ENCODE results near the gene MICA.
"Not testable (repeated sequence)": the region's sequence is repeated elsewhere in the genome, so short reads cannot be mapped to it uniquely, and the experiment has no call there.

MICA gene

DNA sequence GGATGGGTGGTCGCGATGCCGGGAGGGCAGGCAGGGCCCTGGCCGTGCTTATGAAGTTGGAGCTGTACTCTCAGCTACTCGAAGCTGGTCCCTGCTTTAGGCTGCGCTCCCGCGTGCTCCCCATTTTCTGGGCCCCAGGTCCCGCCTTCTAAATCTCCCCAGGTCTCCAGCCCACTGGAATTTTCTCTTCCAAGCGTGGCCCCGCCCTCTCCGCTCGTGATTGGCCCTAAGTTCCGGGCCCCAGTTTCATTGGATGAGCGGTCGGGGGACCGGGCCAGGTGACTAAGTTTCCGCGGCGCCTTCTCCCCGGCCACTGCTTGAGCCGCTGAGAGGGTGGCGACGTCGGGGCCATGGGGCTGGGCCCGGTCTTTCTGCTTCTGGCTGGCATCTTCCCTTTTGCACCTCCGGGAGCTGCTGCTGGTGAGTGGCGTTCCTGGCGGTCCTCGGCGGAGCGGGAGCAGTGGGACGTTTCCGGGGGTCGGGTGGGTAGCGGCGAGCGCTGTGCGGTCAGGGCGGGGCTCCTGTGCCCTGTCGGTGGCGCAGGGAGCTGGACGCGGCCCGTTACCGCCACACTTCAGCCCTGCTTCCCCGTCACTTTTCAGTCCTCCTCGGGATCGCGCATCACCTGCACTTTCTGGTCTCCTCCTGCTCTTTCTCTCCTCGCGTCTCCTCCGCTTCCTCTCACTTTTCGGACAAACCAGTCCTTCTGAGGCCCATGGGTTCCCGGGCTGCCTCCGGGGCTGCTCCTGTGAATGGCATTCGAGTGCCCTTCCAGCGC is at the start of gene MICA:
Gene MICA, plus strand, starts transcription at position 313 of the 778 bp plus-strand sequence. Its CDS starts 38 bp downstream, at position 351.
- DNase-seq (ENCODE audit: low spot score) = peak; percentile 88

DNA sequence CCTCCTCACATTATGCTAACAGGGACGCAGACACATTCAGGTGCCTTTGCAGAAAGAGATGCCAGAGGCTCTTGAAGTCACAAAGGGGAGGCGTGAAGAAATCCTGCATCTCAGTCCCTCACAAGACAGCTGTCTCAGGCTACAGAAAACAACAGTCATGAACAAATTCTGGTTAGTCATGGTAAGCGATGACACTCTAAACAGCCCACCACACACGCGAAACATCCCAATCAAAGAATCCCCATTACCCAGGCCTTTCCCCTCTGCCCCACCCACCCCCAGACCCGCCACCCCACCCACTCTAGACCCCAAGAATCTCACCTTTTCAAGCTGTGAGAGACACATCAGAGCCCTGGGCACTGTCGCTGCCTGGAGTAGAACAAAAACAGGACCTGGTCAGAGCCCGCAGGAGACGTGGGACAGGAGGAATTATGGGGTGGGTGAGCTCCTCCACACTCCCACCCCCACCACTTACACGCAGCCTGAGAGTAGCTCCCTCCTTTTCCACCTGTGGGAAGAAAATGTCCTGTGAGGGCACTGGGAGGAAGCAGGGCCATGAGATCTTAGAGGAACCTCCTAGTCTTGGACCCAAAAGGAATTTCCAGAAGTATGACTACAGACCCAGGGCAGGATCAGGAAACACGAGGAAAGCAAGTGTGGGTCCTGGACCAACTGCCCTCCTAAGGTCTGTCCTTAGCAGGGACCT is 49.1 kb upstream of the MICA start:
- DNase-seq (ENCODE audit: low spot score) = no peak

DNA sequence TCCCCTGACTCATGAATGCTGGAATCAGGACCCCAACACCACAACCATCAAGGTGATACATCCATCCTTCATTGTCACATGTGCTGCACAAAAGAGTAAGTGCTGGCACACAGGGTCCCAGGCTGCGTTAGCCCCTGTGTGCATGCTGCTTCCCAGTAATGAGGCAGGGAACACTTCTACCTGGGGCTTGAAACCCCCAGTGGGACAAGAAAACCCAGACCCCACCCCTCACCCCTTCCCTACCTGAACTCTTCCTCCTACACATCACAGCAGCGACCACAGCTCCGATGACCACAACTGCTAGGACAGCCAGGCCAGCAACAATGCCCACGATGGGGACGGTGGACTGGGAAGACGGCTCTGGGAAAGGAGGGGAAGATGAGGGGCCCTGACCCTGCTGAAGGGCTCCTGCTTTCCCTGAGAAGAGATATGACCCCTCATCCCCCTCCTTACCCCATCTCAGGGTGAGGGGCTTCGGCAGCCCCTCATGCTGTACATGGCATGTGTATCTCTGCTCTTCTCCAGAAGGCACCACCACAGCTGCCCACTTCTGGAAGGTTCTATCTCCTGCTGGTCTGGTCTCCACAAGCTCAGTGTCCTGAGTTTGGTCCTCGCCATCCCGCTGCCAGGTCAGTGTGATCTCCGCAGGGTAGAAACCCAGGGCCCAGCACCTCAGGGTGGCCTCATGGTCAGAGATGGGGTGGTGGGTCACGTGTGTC is 48.4 kb upstream of the MICA start:
- DNase-seq (ENCODE audit: low spot score) = no peak

DNA sequence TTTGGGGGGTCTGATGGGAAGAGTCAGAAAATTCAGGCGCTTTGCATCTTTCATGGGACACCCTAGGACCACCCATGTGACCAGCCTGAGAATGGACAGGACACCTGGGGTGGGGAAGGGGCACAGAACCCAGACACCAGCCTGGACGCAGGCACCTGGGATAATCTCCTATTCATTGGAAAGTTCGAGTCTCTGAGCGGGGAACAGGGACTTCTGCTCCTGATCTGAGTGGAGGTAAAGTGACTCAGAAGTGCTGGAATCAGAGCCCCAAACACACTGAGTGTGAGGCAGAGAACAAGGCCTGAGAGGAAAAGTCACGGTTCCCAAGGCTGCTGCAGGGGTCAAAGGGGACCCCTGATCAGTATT is 47.8 kb upstream of the MICA start:
- no peak for DNase-seq (ENCODE audit: low spot score)

DNA sequence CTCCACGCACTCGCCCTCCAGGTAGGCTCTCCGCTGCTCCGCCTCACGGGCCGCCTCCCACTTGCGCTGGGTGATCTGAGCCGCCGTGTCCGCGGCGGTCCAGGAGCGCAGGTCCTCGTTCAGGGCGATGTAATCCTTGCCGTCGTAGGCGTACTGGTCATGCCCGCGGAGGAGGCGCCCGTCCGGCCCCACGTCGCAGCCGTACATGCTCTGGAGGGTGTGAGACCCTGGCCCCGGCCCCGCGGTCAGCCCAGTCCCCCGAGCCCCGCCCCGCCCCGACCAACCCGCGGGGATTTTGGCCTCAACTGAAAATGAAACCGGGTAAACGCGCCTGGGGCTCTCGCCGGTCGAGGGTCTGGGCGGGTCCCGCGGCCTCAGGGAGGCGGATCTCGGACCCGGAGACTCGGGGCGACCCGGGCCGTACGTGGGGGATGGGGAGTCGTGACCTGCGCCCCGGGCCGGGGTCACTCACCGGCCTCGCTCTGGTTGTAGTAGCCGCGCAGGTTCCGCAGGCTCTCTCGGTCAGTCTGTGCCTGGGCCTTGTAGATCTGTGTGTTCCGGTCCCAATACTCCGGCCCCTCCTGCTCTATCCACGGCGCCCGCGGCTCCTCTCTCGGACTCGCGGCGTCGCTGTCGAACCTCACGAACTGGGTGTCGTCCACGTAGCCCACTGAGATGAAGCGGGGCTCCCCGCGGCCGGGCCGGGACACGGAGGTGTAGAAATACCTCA is 47.0 kb upstream of the MICA start:
- no peak for DNase-seq (ENCODE audit: low spot score)

DNA sequence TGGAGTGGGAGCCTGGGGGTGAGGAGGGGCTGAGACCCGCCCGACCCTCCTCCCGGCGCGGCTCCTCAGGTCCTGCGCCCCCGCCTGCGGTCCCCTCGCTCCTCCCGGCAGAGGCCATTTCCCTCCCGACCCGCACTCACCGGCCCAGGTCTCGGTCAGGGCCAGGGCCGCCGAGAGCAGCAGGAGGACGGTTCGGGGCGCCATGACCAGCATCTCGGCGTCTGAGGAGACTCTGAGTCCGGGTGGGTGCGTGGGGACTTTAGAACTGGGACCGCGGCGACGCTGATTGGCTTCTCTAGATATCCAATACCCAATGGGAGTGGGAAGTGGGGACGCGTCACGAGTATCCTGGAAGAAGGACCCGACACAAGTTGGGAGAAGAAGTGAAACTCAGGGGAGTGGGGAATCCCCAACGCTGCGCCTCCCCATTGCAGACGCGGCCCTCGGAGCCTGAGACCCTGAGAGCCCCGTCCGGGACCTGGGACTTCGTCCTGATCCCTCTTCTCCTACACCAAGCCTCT is 46.4 kb upstream of the MICA start, which contains the start of gene HLA-B:
Gene HLA-B, minus strand, starts transcription at position 234 of the 521 bp plus-strand sequence. Its CDS starts 21 bp downstream, at position 213.
- peak; percentile 89 for DNase-seq (ENCODE audit: low spot score)

DNA sequence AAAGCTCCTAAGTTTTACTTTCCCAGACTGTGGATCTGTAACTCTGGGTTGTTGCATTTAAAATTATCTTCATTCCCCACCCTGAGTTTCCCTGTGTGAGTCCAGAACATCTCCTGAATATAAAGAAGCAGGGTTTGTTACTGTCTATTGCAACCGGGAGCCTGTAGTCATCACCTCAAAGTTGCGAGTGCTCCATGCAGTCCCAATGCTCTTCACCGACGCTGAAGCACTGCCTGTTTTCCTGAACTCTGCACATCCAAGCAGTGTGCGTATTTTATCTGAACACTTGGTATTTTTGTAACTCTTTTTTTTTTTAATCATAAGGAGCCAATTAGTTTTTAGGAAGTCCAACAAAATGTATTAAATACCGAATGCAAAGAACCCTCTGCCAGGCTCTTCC is 45.5 kb upstream of the MICA start:
- no peak for DNase-seq (ENCODE audit: low spot score)

DNA sequence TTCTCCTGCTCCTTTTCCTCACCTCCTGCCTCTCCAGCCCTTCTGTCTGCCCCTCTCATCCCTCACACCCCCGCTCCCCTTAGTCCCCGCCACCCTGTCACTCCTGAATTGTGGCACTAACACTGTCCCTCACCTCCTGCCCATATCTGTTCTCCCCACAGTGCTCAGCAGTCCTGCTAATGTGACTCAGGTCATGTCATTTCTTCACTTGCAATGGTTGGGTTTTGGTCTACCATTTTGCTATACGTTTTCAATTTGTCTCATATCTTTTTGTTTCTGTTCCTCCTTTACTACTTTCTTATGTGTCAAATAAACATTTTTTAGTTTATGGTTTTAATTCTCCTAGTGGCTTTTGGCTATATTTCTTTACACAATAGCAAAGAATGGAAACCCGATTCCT is 45.1 kb upstream of the MICA start:
- no peak for DNase-seq (ENCODE audit: low spot score)

DNA sequence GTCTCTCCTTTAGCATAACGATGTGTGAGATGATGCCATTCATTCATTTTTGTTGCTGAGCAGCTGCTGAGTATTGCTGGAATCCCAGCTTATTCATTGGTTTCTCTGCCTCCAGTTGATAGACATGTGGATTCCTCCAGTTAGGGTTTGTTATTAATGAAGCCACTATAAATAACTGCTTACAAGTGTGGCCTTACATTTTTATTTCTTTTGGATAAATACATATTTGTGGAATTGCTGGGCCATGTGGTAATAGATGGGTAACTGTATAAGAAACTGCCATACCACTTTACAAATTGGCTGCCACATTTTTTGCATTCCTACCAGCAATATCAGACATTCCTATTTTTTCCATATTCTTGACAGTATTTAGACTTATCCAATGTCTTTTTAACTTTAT is 43.8 kb upstream of the MICA start:
- no peak for DNase-seq (ENCODE audit: low spot score)

DNA sequence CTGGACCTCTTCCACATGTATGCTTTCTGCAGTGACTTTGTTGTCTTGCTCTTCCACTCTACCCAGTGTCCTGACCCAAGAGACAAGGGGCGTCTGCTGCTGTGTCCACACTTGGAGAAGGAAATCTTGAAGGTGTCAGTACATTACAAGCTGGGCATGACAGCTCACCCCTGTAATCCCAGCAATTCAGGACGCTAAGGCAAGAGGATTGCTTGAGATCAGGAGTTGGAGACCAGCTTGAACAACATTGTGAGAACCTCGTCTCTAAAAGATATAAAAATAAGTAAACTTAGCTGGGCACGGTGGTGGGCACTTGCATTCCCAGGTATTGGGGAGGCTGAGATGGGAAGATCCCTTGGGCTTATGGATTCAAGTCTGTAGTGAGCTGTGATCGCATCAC is 40.6 kb upstream of the MICA start:
- DNase-seq (ENCODE audit: low spot score) = no peak

DNA sequence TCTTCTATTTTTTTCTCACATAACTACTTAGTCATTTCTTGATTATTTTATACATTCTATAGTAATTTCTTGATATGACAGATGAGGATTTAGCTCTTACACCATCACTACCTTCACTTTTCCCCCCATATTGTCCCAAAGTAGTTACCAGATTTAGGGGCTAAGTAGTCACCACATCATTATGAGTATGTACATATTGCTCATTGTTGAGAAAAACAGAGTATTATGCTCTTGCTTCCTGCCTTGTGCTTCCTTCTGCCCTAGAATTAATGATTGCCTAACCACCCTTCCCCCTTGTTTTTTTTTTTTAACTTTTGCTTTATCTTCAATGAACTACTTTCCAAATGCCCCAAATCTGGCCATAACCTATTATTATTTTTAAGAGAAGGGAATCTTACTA is 39.6 kb upstream of the MICA start:
- DNase-seq (ENCODE audit: low spot score) = no peak

DNA sequence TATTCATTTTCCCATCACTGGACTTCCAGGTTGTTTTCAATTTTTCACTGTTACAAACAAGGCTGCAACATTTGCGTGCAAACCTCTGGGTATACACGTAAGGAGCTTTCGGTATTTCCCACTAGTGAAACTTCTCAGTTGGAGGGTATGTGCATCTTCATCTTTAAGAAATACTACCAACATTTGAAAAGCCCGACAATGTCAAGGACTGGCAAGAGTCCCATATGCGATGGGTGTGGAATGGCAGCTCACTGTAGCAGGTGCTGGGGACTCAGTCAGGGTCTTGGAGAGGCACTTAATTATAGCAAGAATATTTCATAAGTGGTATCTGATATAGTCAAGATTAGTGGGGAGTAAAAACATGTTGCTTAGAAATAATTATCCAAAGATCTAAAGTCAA is 37.5 kb upstream of the MICA start:
- DNase-seq (ENCODE audit: low spot score) = no peak

DNA sequence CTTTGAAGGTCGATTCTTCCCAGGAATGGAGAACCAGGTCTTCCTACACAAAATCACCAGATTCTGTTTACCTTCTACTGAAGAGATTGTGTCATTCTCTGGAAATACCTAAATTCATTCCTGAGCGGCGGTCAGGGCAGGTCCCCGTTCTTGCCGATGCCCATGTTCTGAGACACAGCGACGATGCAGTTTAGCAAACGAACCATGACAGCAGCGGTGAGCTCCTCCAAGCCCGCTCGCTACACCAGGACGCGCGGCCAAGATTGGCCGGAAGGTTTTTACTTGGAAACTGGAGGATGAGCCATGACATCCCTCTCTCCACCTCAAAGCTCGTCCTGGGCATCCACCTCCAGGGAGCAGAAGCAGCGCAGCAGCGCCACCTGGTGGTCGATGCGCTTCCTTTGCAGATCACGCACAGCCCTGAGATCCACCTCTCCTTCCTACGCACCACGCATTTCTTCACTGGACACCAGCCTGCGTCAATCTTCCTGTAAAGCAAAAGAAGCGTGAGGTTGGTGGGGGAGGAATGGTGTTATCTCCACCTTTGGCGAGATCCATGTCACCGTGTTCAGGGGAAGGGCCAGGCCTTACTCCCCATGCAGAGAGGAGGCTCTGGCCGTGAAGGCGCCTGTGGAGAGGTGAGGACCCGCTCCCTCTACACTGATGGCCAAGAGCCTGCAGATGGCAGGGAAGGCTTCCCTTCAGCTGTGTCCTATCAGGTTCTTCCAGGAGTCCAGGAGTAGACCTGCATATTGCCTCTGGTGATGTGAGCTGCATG is 36.5 kb upstream of the MICA start:
- DNase-seq (ENCODE audit: low spot score) = peak; percentile 83

DNA sequence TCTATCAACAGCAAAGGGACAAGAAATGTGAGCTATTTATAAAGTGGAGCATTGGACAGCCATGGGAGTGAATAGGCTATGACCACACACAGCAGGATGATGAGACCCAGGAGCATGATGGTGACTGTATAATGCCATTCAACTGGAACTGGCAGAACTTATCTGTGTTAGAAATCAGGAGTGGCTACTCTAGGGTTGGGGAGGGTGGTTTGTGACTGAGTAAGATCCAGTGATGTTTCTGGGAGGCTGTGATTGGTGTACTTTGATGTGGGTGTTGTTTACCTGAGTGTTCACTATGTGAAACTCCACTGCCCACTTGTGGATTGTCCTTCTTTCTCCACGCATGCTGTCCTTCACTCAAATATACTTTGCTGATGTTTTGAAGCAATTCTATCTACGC is 34.9 kb upstream of the MICA start:
- DNase-seq (ENCODE audit: low spot score) = no peak

DNA sequence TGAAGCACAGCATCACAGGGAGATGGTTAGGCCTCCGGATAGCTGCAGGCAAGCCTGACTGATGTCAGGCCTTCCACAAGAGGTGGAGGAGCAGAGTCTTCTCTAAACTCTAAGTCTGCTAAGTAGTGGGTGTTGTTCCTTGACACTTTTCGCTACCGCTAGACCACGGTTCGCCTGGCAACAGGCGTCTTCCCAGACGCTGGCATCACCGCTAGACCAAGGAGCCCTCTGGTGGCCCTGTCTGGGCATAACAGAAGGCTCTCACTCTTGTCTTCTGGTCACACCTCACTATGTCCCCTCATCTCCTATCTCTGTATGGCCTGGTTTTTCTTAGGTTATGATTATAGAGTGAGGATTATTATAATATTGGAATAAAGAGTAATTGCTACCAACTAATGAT is 29.3 kb upstream of the MICA start:
- DNase-seq (ENCODE audit: low spot score) = not testable (repeated sequence)

DNA sequence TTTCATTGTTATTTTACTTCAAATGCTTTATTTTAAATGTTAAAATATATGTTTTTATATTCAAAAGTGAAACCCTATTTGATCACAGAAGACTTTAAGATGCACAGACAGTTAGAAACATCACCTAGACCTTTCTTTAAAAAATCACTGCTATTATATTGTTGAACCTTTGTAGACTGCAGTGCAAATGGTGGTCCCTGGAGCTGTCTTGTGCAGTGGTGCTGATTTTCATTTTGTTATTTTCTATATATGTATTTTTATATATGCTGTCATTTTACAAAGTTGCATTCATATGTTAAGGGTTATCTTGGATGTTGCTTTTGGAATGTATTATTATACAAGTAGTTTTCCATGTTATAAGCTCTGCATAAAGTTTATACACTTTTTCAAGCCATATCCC is 27.7 kb upstream of the MICA start:
- no peak for DNase-seq (ENCODE audit: low spot score)

DNA sequence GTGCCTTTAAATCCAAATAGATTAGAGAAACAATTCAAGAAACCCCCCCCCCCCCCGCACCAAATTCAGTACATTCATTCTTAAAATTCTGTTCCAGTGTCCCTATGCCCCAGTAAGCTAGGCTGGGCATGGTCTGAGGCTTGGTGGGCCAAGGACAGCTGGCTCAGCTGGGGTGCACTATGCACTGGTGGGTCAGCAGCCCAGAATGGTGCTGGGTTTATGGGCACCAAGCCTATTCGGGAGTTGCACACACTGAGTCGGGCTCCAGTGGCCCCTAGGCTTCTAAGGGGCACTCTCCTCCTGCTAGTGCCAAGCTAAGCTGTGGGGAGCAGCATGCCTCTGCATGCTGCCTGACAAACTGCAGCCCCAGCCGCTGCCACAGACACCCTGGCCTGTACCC is 26.4 kb upstream of the MICA start:
- DNase-seq (ENCODE audit: low spot score) = no peak

DNA sequence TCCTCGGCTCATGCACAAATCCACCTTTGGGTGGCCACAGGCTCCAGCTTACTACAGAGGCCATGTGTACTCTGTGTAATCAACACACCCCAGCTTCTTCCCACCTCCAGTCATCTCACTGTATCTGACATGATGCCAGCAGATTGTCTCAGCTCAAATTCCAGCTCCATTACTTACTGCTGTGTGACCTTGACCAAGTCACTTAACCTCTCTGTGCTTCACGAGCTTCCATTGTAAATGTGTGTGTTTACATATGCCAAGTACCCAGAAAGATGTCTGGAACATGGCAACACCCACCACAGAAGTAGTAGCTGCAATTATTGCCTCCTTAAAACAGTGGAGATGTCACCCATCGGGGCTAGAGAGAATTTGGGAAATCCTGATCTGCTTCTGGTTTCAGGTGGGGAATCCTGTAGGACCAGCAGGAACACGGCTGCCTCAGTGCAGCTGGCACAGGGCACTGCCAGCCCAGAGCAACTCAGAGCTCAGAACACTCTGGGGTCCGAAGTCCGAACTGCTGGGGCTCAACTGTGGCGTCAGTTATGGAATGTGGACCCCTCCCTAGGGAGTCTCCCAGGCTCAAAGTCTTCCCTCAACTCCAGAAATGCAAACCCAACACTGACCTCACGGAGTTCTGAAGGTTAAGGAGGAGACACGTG is 25.2 kb upstream of the MICA start:
- no peak for DNase-seq (ENCODE audit: low spot score)

DNA sequence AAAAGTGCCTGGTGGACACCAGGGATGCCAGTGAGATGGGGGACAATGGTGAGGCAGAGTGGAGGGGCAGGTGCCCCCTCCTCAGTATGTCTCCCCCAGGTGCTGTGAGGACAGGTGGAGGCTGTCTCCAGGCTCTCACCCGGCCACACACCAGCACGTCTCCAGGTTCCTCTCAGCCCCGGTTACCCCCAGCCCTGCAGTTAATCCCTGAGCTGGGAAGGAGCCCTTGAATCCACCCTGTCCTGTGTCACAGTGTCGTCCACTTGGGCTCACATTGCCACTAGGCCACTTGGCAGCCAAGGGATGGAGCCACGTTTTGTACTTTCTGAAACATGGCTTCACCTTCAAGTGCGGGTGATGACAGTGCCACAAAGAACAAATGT is 24.7 kb upstream of the MICA start:
- DNase-seq (ENCODE audit: low spot score) = no peak

DNA sequence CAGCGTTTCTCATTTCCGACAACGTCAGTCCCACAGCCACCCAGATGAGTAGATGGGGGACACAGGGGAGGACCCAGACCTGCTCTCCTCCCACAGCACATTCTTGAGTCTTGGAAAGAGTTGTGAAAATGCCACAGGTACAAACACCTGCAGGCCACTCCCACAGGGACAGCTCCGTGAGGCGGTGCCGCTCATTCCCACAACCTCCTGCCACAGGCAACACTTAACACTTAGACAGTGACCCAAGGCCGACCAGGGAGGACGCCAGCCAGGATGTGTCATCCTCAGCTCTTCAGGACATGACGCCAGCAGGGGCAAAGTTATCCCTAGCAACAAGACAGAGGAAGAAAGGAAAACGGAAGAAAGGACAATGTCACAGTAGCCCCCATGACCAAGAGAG is 23.5 kb upstream of the MICA start:
- no peak for DNase-seq (ENCODE audit: low spot score)

DNA sequence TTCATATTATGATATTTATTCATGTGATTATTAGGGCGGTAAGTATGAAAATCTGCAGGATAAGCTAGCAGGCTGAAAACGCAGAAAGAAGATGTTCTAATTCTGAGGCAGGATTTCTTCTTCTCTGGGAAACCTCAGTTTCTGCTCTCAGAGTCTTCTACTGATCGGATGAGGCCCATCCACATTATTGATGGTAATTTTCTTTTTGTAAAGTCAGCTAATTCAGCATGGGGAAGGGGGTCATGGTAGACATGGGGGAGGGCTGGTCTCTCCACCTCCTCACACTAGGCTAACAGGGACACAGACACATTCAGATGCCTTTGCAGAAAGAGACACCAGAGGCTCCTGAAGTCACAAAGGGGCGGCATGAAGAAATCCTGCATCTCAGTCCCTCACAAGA is 21.7 kb upstream of the MICA start:
- DNase-seq (ENCODE audit: low spot score) = no peak

Data from left forelimb (tissue), 1 donor.